HEK293T (cell line): Measurements from ENCODE around the gene PRPF40B.

Experiments
- CTCF ChIA-PET: fragments of 350-600 bp; formaldehyde crosslinking; extraction: SDS; loops from one replicate; lab custom pipeline; 2021; ENCODE audit warnings: antibody characterized with exemption, inconsistent platforms; lab: Yijun Ruan, JAX
- POLR2A ChIA-PET: fragments of 350-600 bp; formaldehyde crosslinking; extraction: SDS; loops from one replicate; lab custom pipeline; 2020; ENCODE audit warnings: antibody characterized with exemption, inconsistent platforms; lab: Yijun Ruan, JAX
- DNase-seq: peaks from one replicate; pipeline ENCODE4 v3.0.0; 2012; ENCODE audit warnings: mixed read lengths; ENCODE audit errors: extremely low spot score
- ARNT ChIP-seq: fragments of 450-650 bp; IDR thresholded peaks from 2 replicates; pipeline ENCODE4 v1.6.1; 2017; ENCODE audit warnings: mild to moderate bottlenecking
- BHLHE40 ChIP-seq: fragments of 450-650 bp; IDR thresholded peaks from 2 replicates; pipeline ENCODE4 v1.6.1; 2016; ENCODE audit warnings: mild to moderate bottlenecking, moderate library complexity, borderline replicate concordance
- CTBP1 ChIP-seq: fragments of 450-650 bp; IDR thresholded peaks from 2 replicates; pipeline ENCODE4 v1.6.1; 2016; ENCODE audit warnings: borderline replicate concordance
- ELF4 ChIP-seq: fragments of 450-650 bp; IDR thresholded peaks from 2 replicates; pipeline ENCODE4 v1.6.1; 2017; ENCODE audit warnings: antibody characterized with exemption
- FOXA1 ChIP-seq: fragments of 450-650 bp; IDR thresholded peaks from 2 replicates; pipeline ENCODE4 v1.6.1; 2016; ENCODE audit warnings: mild to moderate bottlenecking
- FOXK2 ChIP-seq: fragments of 450-650 bp; IDR thresholded peaks from 2 replicates; pipeline ENCODE4 v1.6.1; 2016; ENCODE audit warnings: mild to moderate bottlenecking
- FOXM1 ChIP-seq: fragments of 450-650 bp; IDR thresholded peaks from 2 replicates; pipeline ENCODE4 v1.6.1; 2017; ENCODE audit warnings: mild to moderate bottlenecking, borderline replicate concordance
- HDGF ChIP-seq: fragments of 450-650 bp; IDR thresholded peaks from 2 replicates; pipeline ENCODE4 v1.6.1; 2017; ENCODE audit warnings: antibody characterized with exemption, borderline replicate concordance
- L3MBTL2 ChIP-seq: fragments of 450-650 bp; conservative IDR thresholded peaks from 2 replicates; pipeline ENCODE4 v1.6.1; 2016; ENCODE audit warnings: mild to moderate bottlenecking
- LEF1 ChIP-seq: fragments of 450-650 bp; IDR thresholded peaks from 2 replicates; pipeline ENCODE4 v1.6.1; 2017; ENCODE audit warnings: mild to moderate bottlenecking, borderline replicate concordance
- NFRKB ChIP-seq: fragments of 450-650 bp; IDR thresholded peaks from 2 replicates; pipeline ENCODE4 v1.6.1; 2016; ENCODE audit warnings: mild to moderate bottlenecking, moderate library complexity
- SP1 ChIP-seq: fragments of 450-650 bp; IDR thresholded peaks from 2 replicates; pipeline ENCODE4 v1.6.1; 2017
- SUZ12 ChIP-seq: fragments of 450-650 bp; IDR thresholded peaks from 2 replicates; pipeline ENCODE4 v1.6.1; 2016; ENCODE audit warnings: mild to moderate bottlenecking
- TARDBP ChIP-seq: fragments of 450-650 bp; IDR thresholded peaks from 2 replicates; pipeline ENCODE4 v1.6.1; 2016
- ZNF384 ChIP-seq: fragments of 450-650 bp; IDR thresholded peaks from 2 replicates; pipeline ENCODE4 v1.6.1; 2016
- TF ChIP-seq, protein P1 (sequence below): fragments of 450-650 bp; IDR thresholded peaks from 2 replicates; pipeline ENCODE4 v1.6.1; 2016

Gene PRPF40B

DNA sequence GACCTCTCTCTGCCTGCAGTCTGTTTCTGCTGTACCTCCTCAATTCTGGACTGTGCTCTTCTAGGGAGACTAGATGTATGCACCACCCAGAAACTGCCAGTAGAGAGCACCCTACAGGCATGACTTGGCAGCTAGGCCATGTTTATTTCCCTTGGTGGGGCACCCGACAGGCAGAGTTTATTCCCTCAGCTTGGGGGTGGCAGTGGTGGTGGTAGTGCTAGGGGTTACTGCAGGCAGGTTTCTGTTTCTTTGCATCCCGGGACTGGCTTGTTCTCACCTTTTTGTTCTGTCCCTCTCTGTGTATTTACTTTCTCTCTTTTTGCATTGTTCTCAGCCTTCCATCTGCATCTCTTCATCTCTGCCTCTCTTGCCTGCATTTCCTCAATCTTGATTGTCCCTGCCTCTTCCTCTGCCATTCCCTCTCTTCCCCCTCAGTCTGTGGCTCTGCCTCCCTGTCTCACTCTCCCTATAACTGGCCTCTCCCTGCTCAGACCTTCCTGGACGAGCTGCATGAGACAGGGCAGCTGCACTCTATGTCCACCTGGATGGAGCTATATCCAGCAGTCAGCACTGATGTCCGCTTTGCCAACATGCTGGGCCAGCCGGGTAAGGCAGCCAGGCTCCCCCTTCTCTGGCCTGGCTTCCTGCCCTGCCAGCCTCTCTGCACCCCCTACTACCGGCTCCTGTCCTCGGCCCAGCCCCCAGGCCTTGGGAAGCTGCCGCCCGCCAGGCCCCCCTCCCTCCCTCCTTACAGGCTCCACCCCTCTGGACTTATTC, 13.8 kb downstream of the PRPF40B start:
- peak; percentile 68 for DNase-seq
- no peak for TF ChIP-seq ARNT
- no peak for TF ChIP-seq FOXK2
- TF ChIP-seq ZNF384 = no peak
- TF ChIP-seq TARDBP = no peak
- TF ChIP-seq, protein P1, sequence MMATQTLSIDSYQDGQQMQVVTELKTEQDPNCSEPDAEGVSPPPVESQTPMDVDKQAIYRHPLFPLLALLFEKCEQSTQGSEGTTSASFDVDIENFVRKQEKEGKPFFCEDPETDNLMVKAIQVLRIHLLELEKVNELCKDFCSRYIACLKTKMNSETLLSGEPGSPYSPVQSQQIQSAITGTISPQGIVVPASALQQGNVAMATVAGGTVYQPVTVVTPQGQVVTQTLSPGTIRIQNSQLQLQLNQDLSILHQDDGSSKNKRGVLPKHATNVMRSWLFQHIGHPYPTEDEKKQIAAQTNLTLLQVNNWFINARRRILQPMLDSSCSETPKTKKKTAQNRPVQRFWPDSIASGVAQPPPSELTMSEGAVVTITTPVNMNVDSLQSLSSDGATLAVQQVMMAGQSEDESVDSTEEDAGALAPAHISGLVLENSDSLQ = no peak
- TF ChIP-seq CTBP1 = no peak
- no peak for TF ChIP-seq FOXA1
- TF ChIP-seq NFRKB = no peak
- TF ChIP-seq ELF4 = no peak
- no peak for TF ChIP-seq LEF1
- TF ChIP-seq SUZ12 = no peak
- TF ChIP-seq L3MBTL2 = no peak
- TF ChIP-seq HDGF = no peak
- TF ChIP-seq SP1 = no peak
- TF ChIP-seq FOXM1 = no peak
- TF ChIP-seq BHLHE40 = no peak
- ChIA-PET POLR2A (interaction anchor here (0.8 to 2.4 kb wide), 3 partner anchors 14 to 104 kb away, joined by 3 to 7 read pairs (median 4); partner anchors contain the start of genes PRPF40B and TMBIM6), CTCF (interaction anchor here (0.6 to 2.5 kb wide), 11 partner anchors 8 to 206 kb away, joined by 3 to 11 read pairs (median 3); partner anchors contain the start of genes BCDIN3D, PRPF40B and TMBIM6)

GRCh38 chr12:49641748-49642369, 18.5 kb downstream of the PRPF40B start:
- POLR2A ChIA-PET = interaction anchor here (3.4 kb wide), 1 partner anchor 100 kb away, joined by 14 read pairs; the partner anchor contains the start of gene TMBIM6

GRCh38 chr12:49642370-49642802, 19.0 kb downstream of the PRPF40B start:
- DNase-seq = no peak
- ChIA-PET POLR2A (interaction anchor here (3.4 kb wide), 1 partner anchor 99 kb away, joined by 14 read pairs; the partner anchor contains the start of gene TMBIM6), CTCF (no interaction called here)

More at GRCh38 chr12:49641748-49642369, 18.5 kb downstream of the PRPF40B start:
- CTCF ChIA-PET = no interaction called here
- no peak for DNase-seq
- TF ChIP-seq ARNT (no peak), LEF1 (no peak), SUZ12 (no peak), CTBP1 (no peak), FOXM1 (no peak), FOXK2 (no peak), FOXA1 (no peak), BHLHE40 (no peak), ELF4 (no peak), ZNF384 (no peak), TARDBP (no peak), SP1 (no peak), L3MBTL2 (no peak), HDGF (no peak)
- TF ChIP-seq, protein P1 = no peak

DNA sequence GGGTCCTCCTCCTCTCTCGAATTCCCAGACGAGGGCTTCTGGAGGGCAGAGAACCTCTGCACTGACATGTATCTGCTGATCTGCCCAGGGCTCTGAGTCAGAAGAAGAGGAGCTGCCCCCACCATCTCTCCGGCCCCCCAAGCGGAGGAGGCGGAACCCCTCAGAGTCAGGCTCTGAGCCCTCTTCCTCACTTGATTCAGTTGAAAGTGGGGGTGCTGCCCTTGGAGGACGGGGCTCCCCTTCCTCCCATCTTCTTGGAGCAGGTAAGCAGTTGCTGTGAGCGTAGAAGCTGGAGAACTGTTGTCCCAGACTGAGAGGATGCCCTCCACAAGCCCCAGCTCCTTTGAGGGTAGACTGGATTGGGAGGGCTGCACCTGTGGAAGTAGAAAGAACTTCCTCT, 19.8 kb downstream of the PRPF40B start:
- TF ChIP-seq LEF1 (no peak), L3MBTL2 (no peak), FOXK2 (no peak), FOXM1 (no peak), SP1 (no peak), TARDBP (no peak), NFRKB (no peak)
- TF ChIP-seq, protein P1 = no peak
- CTCF ChIA-PET = interaction anchor here (0.6 to 1.0 kb wide), 2 partner anchors 20 to 76 kb away, joined by 3 read pairs; no protein-coding TSS in a partner anchor
- POLR2A ChIA-PET = interaction anchor here (3.4 kb wide), 1 partner anchor 98 kb away, joined by 14 read pairs; the partner anchor contains the start of gene TMBIM6

More at GRCh38 chr12:49642370-49642802, 19.0 kb downstream of the PRPF40B start:
- TF ChIP-seq FOXA1 (no peak), ZNF384 (no peak), TARDBP (no peak), BHLHE40 (no peak), HDGF (no peak), ELF4 (no peak), CTBP1 (no peak), SP1 (no peak), LEF1 (no peak), ARNT (no peak), FOXK2 (no peak), SUZ12 (no peak), NFRKB (no peak)

DNA sequence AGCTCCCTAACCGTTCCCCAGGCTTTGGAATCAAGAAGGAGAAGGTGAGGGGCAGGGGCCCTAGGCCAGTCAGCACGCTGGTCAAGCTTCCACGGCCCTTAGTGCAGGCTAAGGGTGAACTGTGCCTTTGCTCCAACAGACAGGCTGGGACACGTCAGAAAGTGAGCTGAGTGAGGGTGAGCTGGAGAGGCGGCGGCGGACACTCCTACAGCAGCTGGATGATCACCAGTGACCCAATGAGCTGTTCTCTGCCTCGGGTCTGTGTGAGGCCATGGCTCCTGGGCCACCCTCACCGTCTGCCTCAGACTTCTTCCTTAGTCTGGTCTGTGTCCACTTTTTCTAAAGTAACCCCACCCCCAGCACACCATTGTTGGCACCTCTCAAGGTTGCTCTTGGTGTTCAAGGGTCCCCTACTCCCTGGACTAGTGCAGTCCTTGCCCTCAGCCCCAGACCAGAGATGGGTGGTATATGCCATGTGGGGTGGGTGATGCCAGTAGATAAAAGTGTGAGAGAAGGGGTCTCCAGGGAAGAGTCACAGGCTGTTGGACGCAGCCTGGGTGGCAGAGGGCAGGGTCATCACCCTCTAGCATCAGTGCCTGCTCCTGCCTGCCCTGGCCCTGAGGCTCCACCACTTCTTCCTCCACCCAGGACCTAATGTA, 20.7 kb downstream of the PRPF40B start:
- ChIA-PET POLR2A (interaction anchor here (3.4 kb wide), 1 partner anchor 97 kb away, joined by 14 read pairs; the partner anchor contains the start of gene TMBIM6), CTCF (interaction anchor here (0.6 to 1.1 kb wide), 4 partner anchors 21 to 75 kb away, joined by 3 to 4 read pairs (median 3); no protein-coding TSS in a partner anchor)
- TF ChIP-seq ARNT (no peak), HDGF (no peak), ELF4 (no peak), ZNF384 (no peak)
- no peak for DNase-seq

More for the DNA sequence above, 19.8 kb downstream of the PRPF40B start:
- DNase-seq = no peak
